Measurements from ENCODE around the gene ZNF566.

GRCh38 chr19:36501973-36502372 lies 12.6 kb upstream of the ZNF566 start:
- TF ChIP-seq CTCF (optimal IDR thresholded peaks at IDR 0.05 in 1 of 3, IDR thresholded peaks at IDR 0.05 in 1 of 3, conservative IDR thresholded peaks at IDR 0.05 in 1 of 3; ENCODE audit: extremely low read depth in 1 of 3, insufficient read depth in 2 of 3, low read length in 3 of 3) (no peak), EZH2 (IDR thresholded peaks at IDR 0.05; ENCODE audit: low read length) (no peak)

Measured in keratinocyte (primary cell).